Central memory CD8-positive, alpha-beta T cell (primary cell): ENCODE measurements around the gene SMYD3.
A peak's percentile ranks its signal among the peaks of the same experiment; 100 is the strongest.
"Not testable (repeated sequence)": the region's sequence is repeated elsewhere in the genome, so short reads cannot be mapped to it uniquely, and the experiment has no call there.

ENCODE experiments used
- ATAC-seq: fragments of 150-1000 bp; cut with Tn5 transposase; replicated peaks from 2 replicates; pipeline ENCODE4 v1.10.0; 2022; ENCODE audit warnings: mild to moderate bottlenecking, moderate FRiP score, moderate number of reproducible peaks; ENCODE audit not compliant: poor library complexity, severe bottlenecking; ENCODE audit errors: extremely low read depth
- DNase-seq, 2 donors: peaks; one replicate each; pipeline ENCODE4 v3.0.0; 2021; ENCODE audit warnings: low spot score in 2 of 2
- H3K27ac Mint-ChIP-seq: one replicate; pipeline ENCODE4 v1.8.0; 2022; ENCODE audit warnings: low read depth, mild to moderate bottlenecking, moderate library complexity, mixed read lengths
- H3K27me3 Mint-ChIP-seq: one replicate; pipeline ENCODE4 v1.8.0; 2022; ENCODE audit warnings: mixed read lengths
- H3K36me3 Mint-ChIP-seq: one replicate; pipeline ENCODE4 v1.8.0; 2022; ENCODE audit warnings: mild to moderate bottlenecking, moderate library complexity, mixed read lengths; ENCODE audit not compliant: insufficient read depth
- H3K4me1 Mint-ChIP-seq: one replicate; pipeline ENCODE4 v1.8.0; 2022; ENCODE audit warnings: mixed read lengths
- H3K4me3 Mint-ChIP-seq: one replicate; pipeline ENCODE4 v1.8.0; 2022; ENCODE audit warnings: mild to moderate bottlenecking, moderate library complexity, mixed read lengths
- H3K9me3 Mint-ChIP-seq: one replicate; pipeline ENCODE4 v1.8.0; 2022; ENCODE audit warnings: mixed read lengths

The SMYD3 gene

DNA sequence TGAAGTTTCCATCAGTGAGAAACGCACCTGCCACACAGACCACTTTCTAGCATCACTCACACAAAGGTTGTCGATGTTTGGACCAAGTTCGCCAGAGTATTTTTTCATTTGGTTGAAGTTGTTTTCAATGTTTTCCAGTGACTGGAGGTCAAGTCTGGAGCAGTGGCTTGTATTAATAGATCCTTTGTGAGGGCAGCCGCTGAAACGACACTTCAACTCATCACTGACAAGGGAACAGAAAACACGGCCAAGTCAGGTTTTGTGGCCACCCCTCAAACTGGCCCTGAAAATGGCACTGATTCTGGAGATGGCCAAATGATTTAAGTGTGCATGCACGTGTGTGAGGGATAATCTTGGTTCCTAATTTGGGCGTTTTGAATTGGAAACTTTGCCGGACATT is 675.6 kb downstream of the SMYD3 start:
- H3K4me1 Mint-ChIP-seq = no peaks in the 10 kb centered on the region
- peaks cover 3% of the 10 kb centered on the region for H3K36me3 Mint-ChIP-seq
- DNase-seq (no peak), ATAC-seq (no peak)
- H3K27me3 Mint-ChIP-seq = no peaks in the 10 kb centered on the region
- H3K27ac Mint-ChIP-seq = no peak overlapping the region
- H3K9me3 Mint-ChIP-seq = no peaks in the 10 kb centered on the region
- H3K4me3 Mint-ChIP-seq = no peak overlapping the region

DNA sequence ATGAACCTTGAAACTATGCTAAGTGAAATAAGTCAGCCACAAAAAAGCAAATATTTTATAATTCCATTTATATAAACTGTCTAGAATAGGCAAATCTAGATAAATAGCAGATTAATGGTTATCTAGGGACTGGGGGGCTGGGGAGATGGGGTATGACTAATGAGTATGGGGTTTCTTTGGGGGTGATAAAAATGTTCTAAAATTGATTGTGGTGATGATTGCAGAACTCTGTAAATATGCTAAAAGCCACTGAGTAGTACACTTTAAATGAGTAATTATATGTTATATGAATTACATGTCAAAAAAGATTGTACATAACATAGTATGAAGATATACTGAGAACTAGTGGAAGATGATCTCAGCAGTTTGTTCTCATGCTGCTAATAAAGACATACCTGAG is 677.3 kb downstream of the SMYD3 start:
- DNase-seq = no peak
- no peaks in the 10 kb centered on the region for H3K9me3 Mint-ChIP-seq
- H3K4me1 Mint-ChIP-seq = no peaks in the 10 kb centered on the region
- peaks cover 3% of the 10 kb centered on the region for H3K36me3 Mint-ChIP-seq
- H3K4me3 Mint-ChIP-seq = no peak overlapping the region
- ATAC-seq = no peak
- H3K27ac Mint-ChIP-seq = no peak overlapping the region
- H3K27me3 Mint-ChIP-seq = no peaks in the 10 kb centered on the region

DNA sequence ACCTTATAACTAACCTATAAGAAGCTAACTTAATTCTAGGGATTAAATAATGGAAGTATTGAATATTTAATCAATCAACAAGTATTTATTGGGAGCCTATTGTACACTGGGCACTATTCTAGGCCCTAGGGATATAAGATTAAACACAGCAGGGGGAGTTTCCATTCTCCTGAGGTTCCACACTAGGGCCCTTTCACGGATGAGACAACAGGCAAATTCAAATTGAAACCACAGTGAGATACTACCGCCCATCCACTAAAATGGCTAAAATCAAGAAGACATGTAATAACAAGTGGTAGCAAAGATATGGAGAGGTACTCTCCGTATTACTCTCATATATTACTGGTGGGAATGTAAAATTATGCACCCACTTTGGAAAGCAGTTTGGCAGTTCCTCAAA is 677.9 kb downstream of the SMYD3 start:
- H3K4me1 Mint-ChIP-seq = no peaks in the 10 kb centered on the region
- ATAC-seq = no peak
- no peak overlapping the region for H3K4me3 Mint-ChIP-seq
- H3K27ac Mint-ChIP-seq = no peak overlapping the region
- H3K36me3 Mint-ChIP-seq = peaks cover 3% of the 10 kb centered on the region
- H3K27me3 Mint-ChIP-seq = no peaks in the 10 kb centered on the region
- DNase-seq = no peak
- no peaks in the 10 kb centered on the region for H3K9me3 Mint-ChIP-seq

DNA sequence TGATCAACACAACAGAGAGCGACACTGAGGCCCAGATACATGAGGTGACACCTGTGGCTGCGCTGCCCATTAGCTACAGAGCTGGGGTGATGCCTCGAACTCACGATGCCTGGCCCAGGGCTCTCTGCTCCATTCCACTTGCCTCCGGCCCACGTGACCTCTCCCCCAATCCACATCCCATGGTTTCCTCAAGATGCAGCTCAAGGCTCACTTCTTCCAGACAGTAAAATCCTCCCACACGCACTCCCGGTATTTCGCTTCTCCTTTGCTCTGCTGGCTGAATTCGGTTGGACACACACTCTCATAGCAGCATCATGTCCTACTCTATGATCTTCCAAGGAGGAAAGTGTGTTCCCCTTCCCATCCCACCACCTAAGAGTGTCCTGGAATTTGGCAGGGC is 679.8 kb downstream of the SMYD3 start:
- Mint-ChIP-seq H3K4me1 (no peaks in the 10 kb centered on the region), H3K4me3 (no peak overlapping the region), H3K9me3 (peaks cover 5% of the 10 kb centered on the region), H3K36me3 (no peaks in the 10 kb centered on the region), H3K27ac (no peak overlapping the region), H3K27me3 (no peaks in the 10 kb centered on the region)
- DNase-seq (no peak), ATAC-seq (no peak)

DNA sequence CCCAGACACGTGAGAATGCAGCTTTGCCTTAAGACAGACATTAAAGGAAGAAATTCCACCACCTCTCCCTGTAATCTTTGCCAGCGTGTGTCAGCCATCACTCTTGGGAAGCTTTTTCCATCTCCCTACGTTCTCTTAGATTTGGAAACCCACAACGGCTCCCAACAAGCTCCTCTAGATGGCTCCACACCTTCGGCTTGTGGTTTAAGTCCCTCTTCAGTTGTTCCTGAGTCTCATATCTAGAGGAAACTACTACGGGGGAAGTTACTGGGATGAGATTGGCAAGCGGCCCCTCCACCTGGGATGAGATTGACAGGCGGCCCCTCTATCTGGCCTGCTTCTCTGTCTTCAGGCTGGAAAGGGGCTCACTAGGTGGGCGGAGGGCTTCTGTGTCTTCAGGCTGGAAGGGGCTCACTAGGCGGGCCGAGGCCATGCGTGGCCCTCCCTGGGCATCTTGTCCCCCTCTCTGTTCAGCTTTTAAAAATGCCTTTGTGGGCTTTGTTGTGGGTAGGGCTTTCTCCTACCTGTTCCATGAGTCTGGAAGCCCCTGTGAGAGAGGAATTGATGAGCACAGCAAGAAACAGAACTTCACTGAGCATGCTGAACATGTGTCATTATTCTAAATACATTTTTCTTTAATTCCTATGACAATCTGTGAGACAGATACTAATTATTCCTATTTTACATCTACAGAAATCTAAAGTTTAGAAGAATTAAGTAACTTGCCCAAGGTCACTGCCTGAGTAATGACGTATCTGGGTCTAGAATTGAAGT is 681.8 kb downstream of the SMYD3 start:
- H3K27ac Mint-ChIP-seq = no peak overlapping the region
- DNase-seq (no peak), ATAC-seq (no peak)
- H3K4me1 Mint-ChIP-seq = no peaks in the 10 kb centered on the region
- H3K4me3 Mint-ChIP-seq = no peak overlapping the region
- H3K27me3 Mint-ChIP-seq = no peaks in the 10 kb centered on the region
- peaks cover 5% of the 10 kb centered on the region for H3K9me3 Mint-ChIP-seq
- H3K36me3 Mint-ChIP-seq = no peaks in the 10 kb centered on the region

DNA sequence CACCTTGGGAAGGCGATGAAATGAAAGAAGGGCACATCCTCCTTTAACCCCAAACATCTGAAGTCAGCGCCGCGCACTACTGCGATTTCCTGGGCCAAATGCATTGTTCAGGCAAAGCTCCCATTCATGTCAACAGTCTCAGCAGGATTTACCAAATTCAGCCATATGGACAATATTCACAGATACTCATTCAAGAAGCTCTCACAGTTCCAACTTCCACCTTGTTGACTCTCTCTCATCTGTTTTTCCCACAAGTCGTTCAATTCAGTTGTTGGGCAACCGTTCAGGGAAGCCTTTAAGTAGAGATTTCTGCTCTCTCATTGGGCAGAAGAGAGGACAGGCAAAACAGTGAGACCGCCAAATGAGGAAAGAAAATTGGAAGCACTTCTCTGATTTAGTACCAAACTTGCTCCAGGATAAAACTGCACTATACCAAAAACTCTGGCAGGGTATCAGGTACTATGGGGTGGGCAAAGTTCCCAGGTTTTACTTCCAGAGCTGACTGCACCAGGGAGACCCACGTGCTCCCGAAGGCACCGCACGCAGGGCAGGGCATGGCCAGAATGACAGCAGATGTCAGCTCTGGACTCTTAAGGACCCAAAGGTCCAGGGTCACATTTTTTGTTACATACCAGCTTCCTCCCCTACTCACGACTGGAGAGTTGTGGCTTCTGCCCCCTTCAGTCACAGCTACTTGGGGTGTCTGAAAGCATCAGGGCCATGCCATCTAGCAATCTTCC is 683.5 kb downstream of the SMYD3 start:
- DNase-seq (no peak), ATAC-seq (no peak)
- Mint-ChIP-seq H3K36me3 (no peaks in the 10 kb centered on the region), H3K27me3 (no peaks in the 10 kb centered on the region), H3K4me3 (no peak overlapping the region), H3K9me3 (peaks cover 5% of the 10 kb centered on the region), H3K27ac (no peak overlapping the region), H3K4me1 (no peaks in the 10 kb centered on the region)

DNA sequence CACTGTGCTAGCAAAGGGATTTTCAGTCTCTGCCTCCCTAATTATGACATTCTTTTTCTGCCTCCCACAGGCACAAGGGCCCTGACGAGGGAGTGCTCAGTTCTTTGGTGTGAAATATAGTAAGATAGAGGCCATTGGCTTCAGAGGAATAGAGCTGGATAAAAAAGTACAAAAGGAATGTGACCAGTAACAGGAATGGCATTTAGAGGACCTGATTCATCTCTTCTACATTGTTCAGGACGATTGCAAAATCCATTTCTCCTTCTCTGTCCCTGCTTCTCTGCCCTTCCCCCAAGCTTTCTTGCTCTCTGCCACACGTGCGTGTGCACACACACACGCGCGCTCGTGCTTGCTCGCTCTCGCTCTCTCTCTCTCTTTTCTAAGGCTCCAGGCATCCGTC is 684.1 kb downstream of the SMYD3 start:
- no peak overlapping the region for H3K4me3 Mint-ChIP-seq
- no peak for ATAC-seq
- no peak overlapping the region for H3K27ac Mint-ChIP-seq
- H3K27me3 Mint-ChIP-seq = no peaks in the 10 kb centered on the region
- no peaks in the 10 kb centered on the region for H3K4me1 Mint-ChIP-seq
- H3K9me3 Mint-ChIP-seq = peaks cover 5% of the 10 kb centered on the region
- no peaks in the 10 kb centered on the region for H3K36me3 Mint-ChIP-seq
- no peak for DNase-seq

DNA sequence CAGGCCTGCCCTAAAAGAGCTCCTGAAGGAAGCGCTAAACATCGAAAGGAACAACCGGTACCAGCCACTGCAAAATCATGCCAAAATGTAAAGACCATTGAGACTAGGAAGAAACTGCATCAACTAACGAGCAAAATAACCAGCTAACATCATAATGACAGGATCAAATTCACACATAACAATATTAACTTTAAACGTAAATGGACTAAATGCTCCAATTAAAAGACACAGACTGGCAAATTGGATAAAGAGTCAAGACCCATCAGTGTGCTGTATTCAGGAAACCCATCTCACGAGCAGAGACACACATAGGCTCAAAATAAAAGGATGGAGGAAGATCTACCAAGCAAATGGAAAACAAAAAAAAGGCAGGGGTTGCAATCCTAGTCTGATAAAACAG is 688.7 kb downstream of the SMYD3 start:
- not testable (repeated sequence) for H3K9me3 Mint-ChIP-seq, H3K4me3 Mint-ChIP-seq, DNase-seq, H3K4me1 Mint-ChIP-seq, H3K27ac Mint-ChIP-seq, H3K27me3 Mint-ChIP-seq, H3K36me3 Mint-ChIP-seq, ATAC-seq

DNA sequence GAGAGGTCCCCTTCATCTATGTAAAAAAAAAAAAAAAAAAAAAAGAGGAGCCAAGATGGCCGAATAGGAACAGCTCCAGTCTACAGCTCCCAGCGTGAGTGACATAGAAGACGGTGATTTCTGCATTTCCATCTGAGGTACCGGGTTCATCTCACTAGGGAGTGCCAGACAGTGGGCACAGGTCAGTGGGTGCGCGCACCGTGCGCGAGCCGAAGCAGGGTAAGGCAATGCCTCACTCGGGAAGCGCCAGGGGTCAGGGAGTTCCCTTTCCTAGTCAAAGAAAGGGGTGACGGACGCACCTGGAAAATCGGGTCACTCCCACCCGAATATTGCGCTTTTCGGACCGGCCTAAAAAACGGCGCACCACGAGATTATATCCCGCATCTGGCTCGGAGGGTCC is 690.6 kb downstream of the SMYD3 start:
- not testable (repeated sequence) for H3K27me3 Mint-ChIP-seq, ATAC-seq, H3K4me1 Mint-ChIP-seq, H3K9me3 Mint-ChIP-seq, DNase-seq, H3K27ac Mint-ChIP-seq, H3K36me3 Mint-ChIP-seq, H3K4me3 Mint-ChIP-seq

DNA sequence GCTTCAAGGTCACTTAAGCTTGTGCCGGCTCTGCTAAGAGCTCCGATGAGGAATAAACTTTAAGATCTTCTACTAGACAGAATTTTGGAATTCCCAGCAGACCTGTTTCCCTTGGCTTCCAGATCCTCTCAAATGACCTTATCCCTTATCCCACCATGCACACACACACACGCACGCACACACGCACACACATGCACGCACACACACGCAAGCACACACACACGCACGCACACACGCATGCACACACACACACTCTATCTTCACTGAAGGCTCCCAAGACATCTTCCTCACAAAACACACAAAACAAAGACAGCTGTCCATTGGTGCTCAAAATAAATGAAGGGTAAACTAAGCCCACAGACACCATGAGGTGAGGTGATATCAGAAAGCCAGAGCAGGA is 692.4 kb downstream of the SMYD3 start:
- Mint-ChIP-seq H3K36me3 (peaks cover 4% of the 10 kb centered on the region), H3K4me3 (no peak overlapping the region), H3K27ac (no peak overlapping the region), H3K27me3 (no peaks in the 10 kb centered on the region), H3K4me1 (no peaks in the 10 kb centered on the region), H3K9me3 (no peaks in the 10 kb centered on the region)
- ATAC-seq = no peak
- DNase-seq = no peak

DNA sequence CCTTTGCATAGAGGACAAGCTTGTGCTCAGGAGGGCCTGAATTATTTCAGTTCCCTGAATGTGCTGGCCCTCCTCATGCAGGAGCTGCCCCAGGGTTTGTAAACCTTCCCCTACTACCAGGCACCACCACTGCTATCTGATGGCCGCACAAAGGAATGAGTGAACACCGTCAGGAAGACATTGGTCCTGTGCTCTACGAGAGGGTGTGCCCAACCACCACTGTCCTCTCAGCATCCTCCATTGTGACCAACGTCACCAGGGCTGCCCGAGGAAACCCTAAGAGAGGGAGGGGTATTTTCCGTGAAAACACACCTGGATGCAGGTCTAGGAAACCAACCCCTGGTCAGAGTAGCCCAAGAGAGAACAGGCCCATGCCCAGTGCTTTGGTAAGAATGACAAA is 694.8 kb downstream of the SMYD3 start:
- ATAC-seq (no peak), DNase-seq (no peak)
- H3K36me3 Mint-ChIP-seq = peaks cover 4% of the 10 kb centered on the region
- H3K4me3 Mint-ChIP-seq = no peak overlapping the region
- no peaks in the 10 kb centered on the region for H3K27me3 Mint-ChIP-seq
- no peak overlapping the region for H3K27ac Mint-ChIP-seq
- peaks cover 16% of the 10 kb centered on the region for H3K4me1 Mint-ChIP-seq
- H3K9me3 Mint-ChIP-seq = no peaks in the 10 kb centered on the region

DNA sequence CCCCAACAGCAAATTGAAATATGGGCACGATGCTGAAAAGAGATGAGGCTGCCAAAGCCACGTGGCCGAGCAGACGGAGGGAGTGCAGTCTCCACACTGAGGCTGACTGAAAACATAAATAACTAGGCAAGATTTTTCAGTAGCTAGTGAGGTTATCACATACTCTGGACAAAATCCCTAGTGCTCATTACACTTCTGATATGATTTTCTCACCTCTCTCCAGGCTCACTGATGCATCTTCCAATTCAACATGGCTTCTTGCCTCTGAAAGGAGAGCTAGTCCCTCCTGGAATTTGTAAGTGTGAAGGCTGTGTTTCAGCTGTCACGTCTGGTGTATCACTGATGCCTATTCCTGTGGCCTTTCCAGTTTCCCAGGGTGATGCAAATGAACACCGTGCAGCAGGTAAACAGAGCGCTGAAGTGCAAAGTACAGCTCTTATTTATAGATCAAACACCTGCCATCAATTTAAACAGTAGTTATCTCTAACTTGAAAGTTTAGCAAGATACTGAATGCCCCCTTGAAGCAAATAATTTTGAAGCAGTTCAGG is 696.2 kb downstream of the SMYD3 start:
- DNase-seq (no peak), ATAC-seq (no peak)
- H3K4me3 Mint-ChIP-seq = no peak overlapping the region
- H3K27me3 Mint-ChIP-seq = no peaks in the 10 kb centered on the region
- no peaks in the 10 kb centered on the region for H3K9me3 Mint-ChIP-seq
- peaks cover 4% of the 10 kb centered on the region for H3K36me3 Mint-ChIP-seq
- H3K27ac Mint-ChIP-seq = peak overlapping the region; percentile 11
- H3K4me1 Mint-ChIP-seq = peaks cover 21% of the 10 kb centered on the region

DNA sequence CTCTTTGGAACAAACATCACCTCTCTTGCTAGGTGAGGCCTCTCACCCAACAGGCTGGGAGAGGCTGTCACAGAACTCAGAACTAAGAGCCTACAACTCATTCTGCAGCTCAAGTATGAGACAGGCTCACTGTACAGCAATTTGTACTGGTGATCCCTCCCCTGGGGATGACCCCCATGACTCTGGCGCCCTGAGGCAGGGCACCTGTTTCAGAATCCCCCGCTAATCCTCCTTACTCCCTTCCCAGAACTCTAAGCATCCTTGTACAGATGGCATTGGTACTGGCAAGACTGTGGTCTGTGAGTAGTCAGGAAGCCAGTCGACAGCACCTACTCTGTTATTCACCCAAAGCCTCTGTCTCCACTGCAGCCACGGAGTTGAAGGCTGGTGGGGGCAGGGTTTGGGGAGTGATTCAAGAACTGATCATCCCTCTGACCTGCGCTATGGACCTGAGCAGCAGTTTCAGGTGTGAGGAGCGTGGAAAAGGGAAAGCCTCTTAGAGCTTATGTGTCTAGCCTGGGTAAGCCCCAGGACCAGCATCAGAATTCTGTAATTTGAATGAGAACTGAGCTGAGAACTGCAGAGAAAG is 696.8 kb downstream of the SMYD3 start:
- Mint-ChIP-seq H3K4me1 (peaks cover 21% of the 10 kb centered on the region), H3K4me3 (no peak overlapping the region)
- no peak for ATAC-seq

More for the DNA sequence above, 696.8 kb downstream of the SMYD3 start:
- H3K27me3 Mint-ChIP-seq = no peaks in the 10 kb centered on the region
- H3K36me3 Mint-ChIP-seq = peaks cover 5% of the 10 kb centered on the region
- no peak for DNase-seq
- H3K9me3 Mint-ChIP-seq = no peaks in the 10 kb centered on the region
- peak overlapping the region; percentile 11 for H3K27ac Mint-ChIP-seq
